ENCODE results near the gene CMPK1.

CMPK1 gene

GRCh38 chr1:47402591-47402990 lies 69.0 kb downstream of the CMPK1 start:
- no peak for TF ChIP-seq CTCF (IDR thresholded peaks at IDR 0.05; ENCODE audit: low read depth, low read length)
- no peaks in the 10 kb centered on the region for H3K27me3 ChIP-seq
- no peaks in the 10 kb centered on the region for H3K4me1 ChIP-seq
- DNase-seq, result no peak
- H3K4me3 ChIP-seq (ENCODE audit: low read depth, low read length), result no peak overlapping the region
- no peaks in the 10 kb centered on the region for H3K36me3 ChIP-seq
- no peaks in the 10 kb centered on the region for H3K9me3 ChIP-seq

DNA sequence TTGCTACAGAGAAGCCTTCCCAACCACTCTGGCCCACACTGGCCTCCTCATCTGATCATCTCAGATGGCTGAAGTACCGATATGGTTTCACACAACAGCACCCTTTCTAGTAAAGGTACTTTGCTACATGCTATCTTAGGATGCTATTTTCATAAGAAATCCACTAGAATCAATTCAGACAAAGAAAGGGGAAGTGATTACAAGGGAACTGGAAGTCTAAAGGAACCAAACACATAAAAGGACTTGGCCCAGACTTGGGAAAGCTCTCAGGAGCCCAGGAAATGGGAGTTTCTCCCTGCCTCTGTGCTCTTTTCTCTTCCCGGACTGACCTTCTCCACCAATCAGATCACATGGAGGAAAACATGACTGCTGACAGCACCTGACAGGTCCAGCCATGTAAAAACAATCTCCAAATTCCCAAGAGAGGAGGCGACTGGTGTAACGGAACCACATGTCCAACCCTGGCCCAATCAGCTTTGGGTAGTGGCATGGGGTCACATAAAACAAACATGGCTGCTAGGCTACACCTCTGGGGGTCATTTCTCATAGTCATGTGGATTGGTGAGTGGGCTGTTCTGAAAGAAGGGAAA lies 69.8 kb downstream of the CMPK1 start:
- H3K9me3 ChIP-seq, result no peaks in the 10 kb centered on the region
- no peaks in the 10 kb centered on the region for H3K27me3 ChIP-seq
- no peak for DNase-seq
- no peak for TF ChIP-seq CTCF (IDR thresholded peaks at IDR 0.05; ENCODE audit: low read depth, low read length)
- H3K36me3 ChIP-seq, result no peaks in the 10 kb centered on the region
- no peak overlapping the region for H3K4me3 ChIP-seq (ENCODE audit: low read depth, low read length)
- no peaks in the 10 kb centered on the region for H3K4me1 ChIP-seq

DNA sequence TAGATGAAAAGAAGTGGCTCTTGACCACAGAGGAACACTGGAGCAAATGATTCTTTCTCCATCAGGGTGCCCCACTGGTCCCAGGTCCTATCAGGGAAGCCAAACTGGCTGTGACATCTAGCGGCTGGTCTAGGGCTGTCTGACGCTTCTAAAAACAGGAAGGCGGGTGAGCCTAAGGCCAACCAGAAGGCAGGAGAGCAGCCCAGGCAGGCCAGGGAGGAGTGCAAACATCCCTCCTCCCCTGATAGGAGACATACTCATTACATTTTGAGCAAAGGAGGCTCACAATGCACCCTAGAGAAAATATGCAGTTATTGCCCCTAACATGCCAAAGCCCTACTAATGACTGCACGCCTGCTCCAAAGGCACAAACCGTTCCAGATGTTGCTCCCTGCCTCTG lies 72.1 kb downstream of the CMPK1 start:
- no peaks in the 10 kb centered on the region for H3K9me3 ChIP-seq
- no peaks in the 10 kb centered on the region for H3K4me1 ChIP-seq
- no peaks in the 10 kb centered on the region for H3K36me3 ChIP-seq
- H3K4me3 ChIP-seq (ENCODE audit: low read depth, low read length), result no peak overlapping the region
- DNase-seq, result no peak
- TF ChIP-seq CTCF (IDR thresholded peaks at IDR 0.05; ENCODE audit: low read depth, low read length), result no peak
- H3K27me3 ChIP-seq, result no peaks in the 10 kb centered on the region

GRCh38 chr1:47406966-47407365 lies 73.4 kb downstream of the CMPK1 start:
- H3K4me1 ChIP-seq, result no peaks in the 10 kb centered on the region
- TF ChIP-seq CTCF (IDR thresholded peaks at IDR 0.05; ENCODE audit: low read depth, low read length), result no peak
- H3K36me3 ChIP-seq, result no peaks in the 10 kb centered on the region
- no peak overlapping the region for H3K4me3 ChIP-seq (ENCODE audit: low read depth, low read length)
- no peaks in the 10 kb centered on the region for H3K27me3 ChIP-seq
- no peaks in the 10 kb centered on the region for H3K9me3 ChIP-seq
- no peak for DNase-seq

DNA sequence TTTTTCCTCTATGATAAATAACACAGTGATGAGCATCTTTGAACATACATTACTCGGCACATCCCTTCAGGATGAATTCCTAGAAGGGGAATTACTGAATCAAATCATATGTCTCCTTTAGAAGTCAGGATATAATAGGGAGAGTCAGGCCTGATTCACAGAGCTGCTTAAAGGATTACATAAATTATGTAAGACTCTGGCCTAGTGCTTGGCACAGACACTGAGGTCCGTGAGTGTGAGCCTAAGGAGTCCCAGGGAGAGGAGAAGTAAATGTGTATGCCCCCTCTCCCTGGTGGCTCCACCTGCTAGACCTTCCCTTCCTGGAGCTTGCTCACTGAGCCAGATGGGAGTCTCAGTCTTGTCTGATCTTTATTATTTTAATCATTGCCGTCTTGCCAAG lies 73.9 kb downstream of the CMPK1 start:
- no peak for TF ChIP-seq CTCF (IDR thresholded peaks at IDR 0.05; ENCODE audit: low read depth, low read length)
- H3K27me3 ChIP-seq, result no peaks in the 10 kb centered on the region
- H3K4me1 ChIP-seq, result no peaks in the 10 kb centered on the region
- H3K4me3 ChIP-seq (ENCODE audit: low read depth, low read length), result no peak overlapping the region
- DNase-seq, result no peak
- H3K36me3 ChIP-seq, result no peaks in the 10 kb centered on the region
- no peaks in the 10 kb centered on the region for H3K9me3 ChIP-seq

- Histone ChIP-seq H3K9me3 (no peaks in the 10 kb centered on the region), H3K4me3 (ENCODE audit: low read depth, low read length) (no peak overlapping the region), H3K4me1 (no peaks in the 10 kb centered on the region), H3K36me3 (no peaks in the 10 kb centered on the region), H3K27me3 (peaks cover 2% of the 10 kb centered on the region; the same call in 1 of the 2 replicates)
- no peak for TF ChIP-seq CTCF (IDR thresholded peaks at IDR 0.05; ENCODE audit: low read depth, low read length)
- DNase-seq, result no peak
Observed at GRCh38 chr1:47409311-47410067, 75.9 kb downstream of the CMPK1 start.
